Kidney epithelial cell (primary cell): Measurements from ENCODE around the gene EIF3L. TPM values are rescaled to one million over a fixed set of nuclear protein-coding genes. Genes with fewer than 3 reads are reported as not detected.

Source experiments
- DNase-seq: peaks from one replicate; pipeline ENCODE4 v3.0.0-alpha.2; 2010; ENCODE audit warnings: low read depth
- H3K27me3 ChIP-seq: 2 replicates; pipeline ENCODE4 v1.6.0; 2011; ENCODE audit warnings: low read length; ENCODE audit not compliant: control insufficient read depth, insufficient read depth
- H3K36me3 ChIP-seq: 2 replicates; pipeline ENCODE4 v1.5.1; 2011; ENCODE audit warnings: low read length; ENCODE audit not compliant: control insufficient read depth, insufficient read depth
- H3K4me3 ChIP-seq: 2 replicates; pipeline ENCODE4 v1.5.1; 2011; ENCODE audit warnings: low read depth, mild to moderate bottlenecking, control low read depth, low read length
- CTCF ChIP-seq: IDR thresholded peaks from 2 replicates; pipeline ENCODE4 v1.5.1; 2011; ENCODE audit warnings: mild to moderate bottlenecking, moderate library complexity, low read length, control low read depth, inconsistent platforms; ENCODE audit not compliant: insufficient read depth, poor library complexity, severe bottlenecking
- total RNA-seq: library from RNA; depleted of rRNA; stranded (reverse); fragments of >200 nt; gene quantifications from 2 replicates; pipeline ENCODE4 v1.2.3, GENCODE V29; 2015

EIF3L gene
- total RNA-seq, 1 donor from 2014 or later: 439 TPM

DNA sequence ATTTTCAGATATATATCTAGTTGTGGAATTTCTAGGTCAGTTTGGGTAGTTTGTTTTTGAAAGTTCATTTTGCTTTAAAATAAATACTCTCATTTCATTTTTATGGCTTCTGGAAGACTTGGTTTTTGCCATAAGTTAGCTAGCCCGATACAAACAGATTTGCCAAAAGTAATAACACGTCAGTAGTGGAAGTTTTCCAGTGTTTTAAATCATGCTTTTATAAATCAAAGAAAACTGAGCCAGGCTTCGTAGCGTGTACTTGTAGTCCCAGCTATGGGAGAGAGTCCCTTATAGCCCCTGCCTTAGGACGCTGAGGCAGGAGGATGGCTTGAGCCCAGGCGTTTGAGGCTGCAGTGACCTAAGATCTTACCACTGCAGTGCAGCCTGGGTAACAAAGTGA lies 35.2 kb downstream of the EIF3L start:
- Histone ChIP-seq H3K4me3 (no peak overlapping the region), H3K27me3 (no peaks in the 10 kb centered on the region), H3K36me3 (no peaks in the 10 kb centered on the region)
- TF ChIP-seq CTCF: no peak
- no peak for DNase-seq

- no peak for DNase-seq
- no peak overlapping the region for H3K4me3 ChIP-seq
- no peaks in the 10 kb centered on the region for H3K36me3 ChIP-seq
- TF ChIP-seq CTCF: peak; percentile 63
- H3K27me3 ChIP-seq: no peaks in the 10 kb centered on the region
Observed at GRCh38 chr22:37887584-37888378, 38.6 kb downstream of the EIF3L start.

- H3K4me3 ChIP-seq: no peak overlapping the region
- no peaks in the 10 kb centered on the region for H3K36me3 ChIP-seq
- no peaks in the 10 kb centered on the region for H3K27me3 ChIP-seq
- DNase-seq: no peak
- TF ChIP-seq CTCF: no peak
Observed at GRCh38 chr22:37891926-37892325, 42.7 kb downstream of the EIF3L start.

GRCh38 chr22:37892566-37893335 lies 43.5 kb downstream of the EIF3L start:
- DNase-seq: no peak
- Histone ChIP-seq H3K4me3 (no peak overlapping the region), H3K27me3 (no peaks in the 10 kb centered on the region), H3K36me3 (no peaks in the 10 kb centered on the region)
- TF ChIP-seq CTCF: no peak

DNA sequence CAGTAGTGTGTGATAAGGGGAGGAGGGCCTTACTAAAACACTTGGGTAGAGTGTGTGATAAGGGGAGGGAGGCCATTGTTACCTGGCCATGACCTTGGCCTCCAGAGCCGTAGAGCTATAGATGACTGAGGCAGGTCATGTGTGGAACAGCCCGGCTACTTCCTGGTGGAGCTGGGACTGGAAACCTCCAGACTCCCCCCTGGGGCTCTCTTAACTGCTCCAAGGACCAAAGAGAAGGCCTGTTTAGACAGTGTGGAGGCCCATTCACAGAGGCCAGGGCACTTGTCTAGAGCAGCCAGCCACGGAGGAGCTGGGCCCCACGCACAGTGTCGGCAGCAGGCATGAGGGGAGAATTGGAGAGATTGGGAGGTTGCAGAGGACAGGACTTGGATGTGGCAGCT lies 44.4 kb downstream of the EIF3L start:
- no peak for TF ChIP-seq CTCF
- no peak for DNase-seq
- Histone ChIP-seq H3K27me3 (no peaks in the 10 kb centered on the region), H3K36me3 (no peaks in the 10 kb centered on the region), H3K4me3 (no peak overlapping the region)
